Activated CD8-positive, alpha-beta T cell treated with anti-CD3 and anti-CD28 coated beads for 36 hours (primary cell): Measurements from ENCODE around the gene KRTAP4-11. TPM values are rescaled to one million over a fixed set of nuclear protein-coding genes. Genes with fewer than 3 reads are reported as not detected.
"Not testable (repeated sequence)": the region's sequence is repeated elsewhere in the genome, so short reads cannot be mapped to it uniquely, and the experiment has no call there.

Experiments used
- ATAC-seq: fragments of 200-7000 bp; cut with Tn5 transposase; one replicate; pipeline ENCODE4 v1.10.0; 2021; ENCODE audit warnings: mild to moderate bottlenecking, moderate library complexity
- CTCF ChIA-PET: fragments of 350-600 bp; sonication (Branson Sonifier 250); formaldehyde crosslinking; loops from one replicate; lab custom pipeline; 2021; ENCODE audit warnings: antibody characterized with exemption; lab: Charles Lee
- POLR2A ChIA-PET: fragments of 350-600 bp; sonication (Branson Sonifier 250); formaldehyde crosslinking; loops from one replicate; lab custom pipeline; 2021; ENCODE audit warnings: antibody characterized with exemption; lab: Charles Lee
- DNase-seq: peaks from one replicate; pipeline ENCODE4 v3.0.0-alpha.2; 2020
- H3K27ac Mint-ChIP-seq: one replicate; pipeline ENCODE4 v1.8.0; 2021; ENCODE audit warnings: mild to moderate bottlenecking, mixed read lengths
- H3K27me3 Mint-ChIP-seq: one replicate; pipeline ENCODE4 v1.8.0; 2021; ENCODE audit warnings: mixed read lengths
- H3K36me3 Mint-ChIP-seq: one replicate; pipeline ENCODE4 v1.8.0; 2021; ENCODE audit warnings: low read depth, mixed read lengths
- H3K4me1 Mint-ChIP-seq: one replicate; pipeline ENCODE4 v1.8.0; 2021; ENCODE audit warnings: low read depth, mixed read lengths
- H3K4me3 Mint-ChIP-seq: one replicate; pipeline ENCODE4 v1.8.0; 2021; ENCODE audit warnings: mild to moderate bottlenecking, moderate library complexity, mixed read lengths
- H3K9me3 Mint-ChIP-seq: one replicate; pipeline ENCODE4 v1.8.0; 2021; ENCODE audit warnings: mixed read lengths
- CTCF ChIP-seq: fragments of 200-600 bp; IDR thresholded peaks from one replicate; pipeline ENCODE4 v1.8.0; 2022; ENCODE audit warnings: antibody characterized with exemption, mild to moderate bottlenecking
- intact Hi-C: fragments of 100-400 bp; cut with micrococcal nuclease; formaldehyde crosslinking; loops from one replicate; pipeline ENCODE4 v1.10.0; 2022
- total RNA-seq, 2 experiments: library from RNA; stranded (reverse); gene quantifications; one replicate each; pipeline ENCODE4 v1.2.3, GENCODE V29; 2021

KRTAP4-11 gene
- total RNA-seq, 2 experiments from 2014 or later, result not detected

- H3K9me3 Mint-ChIP-seq, result no peaks in the 10 kb centered on the region
- ChIA-PET CTCF (no interaction called here), POLR2A (no interaction called here)
- intact Hi-C loops, result no loop called here
- TF ChIP-seq CTCF, result no peak
- no peak for DNase-seq
- no peaks in the 10 kb centered on the region for H3K36me3 Mint-ChIP-seq
- no peak overlapping the region for H3K27ac Mint-ChIP-seq
- ATAC-seq, result no peak
- H3K27me3 Mint-ChIP-seq, result peaks cover 5% of the 10 kb centered on the region
- peaks cover 8% of the 10 kb centered on the region for H3K4me1 Mint-ChIP-seq
- H3K4me3 Mint-ChIP-seq, result no peak overlapping the region
Measured at GRCh38 chr17:41098481-41098880, 19.7 kb downstream of the KRTAP4-11 start.

- no peak within 1 kb of the TSS for H3K27ac Mint-ChIP-seq
- peaks cover 5% of the 10 kb centered on the region for H3K27me3 Mint-ChIP-seq
- no peak within 1 kb of the TSS for H3K4me3 Mint-ChIP-seq
- TF ChIP-seq CTCF, result no peak
- ChIA-PET CTCF (no interaction called here), POLR2A (no interaction called here)
- H3K9me3 Mint-ChIP-seq, result peaks cover 1% of the 10 kb centered on the region
- H3K36me3 Mint-ChIP-seq, result no peaks in the 10 kb centered on the region
- ATAC-seq (no peak), DNase-seq (no peak)
- intact Hi-C loops, result no loop called here
- peaks cover 8% of the 10 kb centered on the region for H3K4me1 Mint-ChIP-seq
Measured at GRCh38 chr17:41098042-41098441, 20.1 kb downstream of the KRTAP4-11 start, which contains the start of gene KRTAP4-8. Gene KRTAP4-8, minus strand, starts transcription at chr17:41098142. Its CDS starts 58 bp downstream, at chr17:41098084.

GRCh38 chr17:41096055-41096454 lies 22.1 kb downstream of the KRTAP4-11 start:
- Mint-ChIP-seq H3K4me3 (no peak overlapping the region), H3K36me3 (no peaks in the 10 kb centered on the region), H3K27me3 (peaks cover 5% of the 10 kb centered on the region), H3K4me1 (peaks cover 8% of the 10 kb centered on the region), H3K27ac (no peak overlapping the region), H3K9me3 (peaks cover 4% of the 10 kb centered on the region)
- TF ChIP-seq CTCF, result no peak
- POLR2A ChIA-PET, result no interaction called here
- no peak for ATAC-seq
- CTCF ChIA-PET, result no interaction called here
- intact Hi-C loops, result no loop called here
- DNase-seq, result no peak

- H3K4me3 Mint-ChIP-seq, result not testable (repeated sequence)
Measured at GRCh38 chr17:41088760-41089352, 29.3 kb downstream of the KRTAP4-11 start.

GRCh38 chr17:41084100-41084856 lies 33.9 kb downstream of the KRTAP4-11 start, which contains the start of gene KRTAP4-7:
Gene KRTAP4-7, plus strand, starts transcription at chr17:41084150. Its CDS starts 57 bp downstream, at chr17:41084207.
- H3K4me3 Mint-ChIP-seq, ATAC-seq, H3K36me3 Mint-ChIP-seq, CTCF ChIA-PET, DNase-seq, H3K9me3 Mint-ChIP-seq, H3K4me1 Mint-ChIP-seq, intact Hi-C loops, POLR2A ChIA-PET, H3K27ac Mint-ChIP-seq, H3K27me3 Mint-ChIP-seq: not testable (repeated sequence)

More at GRCh38 chr17:41088760-41089352, 29.3 kb downstream of the KRTAP4-11 start:
- POLR2A ChIA-PET, intact Hi-C loops, CTCF ChIA-PET, H3K27ac Mint-ChIP-seq, H3K36me3 Mint-ChIP-seq, H3K27me3 Mint-ChIP-seq, H3K4me1 Mint-ChIP-seq, H3K9me3 Mint-ChIP-seq, ATAC-seq, DNase-seq: not testable (repeated sequence)

GRCh38 chr17:41083427-41083826 lies 34.7 kb downstream of the KRTAP4-11 start:
- H3K36me3 Mint-ChIP-seq, ATAC-seq, H3K27me3 Mint-ChIP-seq, H3K27ac Mint-ChIP-seq, CTCF ChIA-PET, POLR2A ChIA-PET, intact Hi-C loops, H3K4me3 Mint-ChIP-seq, H3K9me3 Mint-ChIP-seq, DNase-seq, H3K4me1 Mint-ChIP-seq: not testable (repeated sequence)
